T-helper 2 cell treated with Interferon-gamma antibody and Interleukin-4, amounts not matched to agents 5 μg/mL and 100 μg/mL, for 36 hours (primary cell): ENCODE measurements around the gene BID.
"Not testable (repeated sequence)": the region's sequence is repeated elsewhere in the genome, so short reads cannot be mapped to it uniquely, and the experiment has no call there.

Source experiments
- DNase-seq: peaks from one replicate; pipeline ENCODE4 v3.0.0; 2021; ENCODE audit warnings: low spot score
- H3K27ac Mint-ChIP-seq: one replicate; pipeline ENCODE4 v1.8.0; 2021; ENCODE audit warnings: mild to moderate bottlenecking, mixed read lengths
- H3K27me3 Mint-ChIP-seq: one replicate; pipeline ENCODE4 v1.8.0; 2021; ENCODE audit warnings: low read depth, mixed read lengths
- H3K36me3 Mint-ChIP-seq: one replicate; pipeline ENCODE4 v1.8.0; 2021; ENCODE audit warnings: low read depth, mixed read lengths
- H3K4me1 Mint-ChIP-seq: one replicate; pipeline ENCODE4 v1.8.0; 2021; ENCODE audit warnings: low read depth, mixed read lengths
- H3K4me3 Mint-ChIP-seq: one replicate; pipeline ENCODE4 v1.8.0; 2022; ENCODE audit warnings: mild to moderate bottlenecking, moderate library complexity, mixed read lengths
- H3K9me3 Mint-ChIP-seq: one replicate; pipeline ENCODE4 v1.8.0; 2021; ENCODE audit warnings: mixed read lengths

BID gene

DNA sequence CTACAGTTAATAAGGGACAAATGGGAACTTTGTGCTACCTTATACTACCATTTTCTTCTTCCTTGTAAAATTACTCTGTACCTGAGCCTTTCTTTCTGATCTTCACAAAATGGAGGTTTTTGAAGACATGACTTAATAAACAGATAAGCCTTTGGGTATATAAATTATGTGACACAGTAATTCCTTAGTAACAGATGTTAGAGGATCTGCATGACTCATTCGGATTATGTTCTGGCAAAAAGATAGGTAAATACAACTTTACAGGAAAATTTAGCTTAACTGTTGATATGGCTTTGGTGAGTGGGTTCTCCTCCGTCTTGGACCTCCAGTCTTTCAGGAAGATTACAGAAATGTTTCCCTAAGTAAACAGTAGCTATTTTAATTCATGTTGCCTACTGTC is 61.8 kb downstream of the BID start:
- Mint-ChIP-seq H3K27me3 (no peaks in the 10 kb centered on the region), H3K9me3 (no peaks in the 10 kb centered on the region), H3K4me1 (no peaks in the 10 kb centered on the region), H3K4me3 (no peak overlapping the region), H3K27ac (no peak overlapping the region), H3K36me3 (peaks cover 1% of the 10 kb centered on the region)
- no peak for DNase-seq

DNA sequence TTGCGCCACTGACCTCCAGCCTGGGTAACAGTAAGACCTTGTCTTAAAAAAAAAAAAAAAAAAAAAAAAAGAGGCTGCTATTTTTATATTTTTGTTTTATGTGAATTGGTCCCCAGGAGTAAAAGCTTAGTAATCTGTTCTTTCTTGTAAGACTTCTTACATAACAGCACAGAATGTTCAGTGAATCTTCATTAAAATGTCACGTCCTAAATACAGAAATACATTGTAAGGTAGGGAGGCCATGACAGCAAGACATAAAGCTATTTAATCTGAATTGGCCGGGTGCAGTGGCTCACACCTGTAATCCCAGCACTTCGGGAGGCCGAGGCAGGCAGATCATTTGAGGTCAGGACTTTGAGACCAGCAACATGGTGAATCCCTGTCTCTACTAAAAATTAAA is 64.2 kb downstream of the BID start:
- peaks cover 6% of the 10 kb centered on the region for H3K36me3 Mint-ChIP-seq
- no peak overlapping the region for H3K4me3 Mint-ChIP-seq
- no peak overlapping the region for H3K27ac Mint-ChIP-seq
- peaks cover 10% of the 10 kb centered on the region for H3K4me1 Mint-ChIP-seq
- H3K27me3 Mint-ChIP-seq: no peaks in the 10 kb centered on the region
- DNase-seq: no peak
- no peaks in the 10 kb centered on the region for H3K9me3 Mint-ChIP-seq

DNA sequence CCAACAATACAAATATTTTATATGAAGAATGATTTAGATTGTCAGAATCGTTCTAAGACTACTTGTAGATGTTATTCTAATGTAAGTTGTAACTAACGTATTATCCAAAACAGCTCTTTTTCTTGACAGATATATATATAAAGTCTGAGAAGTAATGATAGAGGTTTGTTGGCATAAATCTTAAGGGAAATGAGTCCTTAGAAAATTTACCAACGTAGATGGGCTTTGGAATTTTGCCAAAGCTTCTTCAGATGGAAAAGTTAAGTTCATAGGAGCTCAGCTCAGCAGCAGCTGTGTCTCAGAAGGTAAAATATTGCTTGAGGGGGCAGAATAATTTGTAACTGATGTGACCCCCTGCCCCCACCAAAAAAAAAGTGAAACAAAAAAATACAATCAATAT is 66.7 kb downstream of the BID start:
- Mint-ChIP-seq H3K27me3 (no peaks in the 10 kb centered on the region), H3K4me1 (peaks cover 10% of the 10 kb centered on the region), H3K36me3 (peaks cover 12% of the 10 kb centered on the region), H3K4me3 (no peak overlapping the region), H3K27ac (no peak overlapping the region), H3K9me3 (no peaks in the 10 kb centered on the region)
- DNase-seq: no peak

DNA sequence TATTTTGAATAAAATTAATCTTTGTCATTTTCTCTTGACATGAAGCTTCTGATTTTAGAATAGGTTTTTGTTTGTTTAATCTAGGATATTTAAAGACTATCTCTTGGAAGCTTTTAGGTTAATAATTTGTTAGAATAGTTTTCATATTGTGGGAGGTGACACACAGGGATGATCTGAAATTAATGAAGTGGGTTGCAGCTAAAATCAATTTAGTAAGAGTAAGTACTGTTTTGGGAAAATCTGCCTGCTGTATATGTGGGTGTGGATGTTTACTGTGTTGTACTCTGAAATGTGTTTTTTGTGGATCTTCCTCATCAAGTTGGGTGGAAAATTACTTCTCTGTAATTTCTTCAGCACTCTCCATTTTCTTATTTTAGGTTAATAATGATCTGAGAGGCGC is 67.3 kb downstream of the BID start:
- Mint-ChIP-seq H3K36me3 (peaks cover 12% of the 10 kb centered on the region), H3K27me3 (no peaks in the 10 kb centered on the region), H3K4me3 (no peak overlapping the region), H3K9me3 (no peaks in the 10 kb centered on the region), H3K4me1 (peaks cover 10% of the 10 kb centered on the region), H3K27ac (no peak overlapping the region)
- no peak for DNase-seq

DNA sequence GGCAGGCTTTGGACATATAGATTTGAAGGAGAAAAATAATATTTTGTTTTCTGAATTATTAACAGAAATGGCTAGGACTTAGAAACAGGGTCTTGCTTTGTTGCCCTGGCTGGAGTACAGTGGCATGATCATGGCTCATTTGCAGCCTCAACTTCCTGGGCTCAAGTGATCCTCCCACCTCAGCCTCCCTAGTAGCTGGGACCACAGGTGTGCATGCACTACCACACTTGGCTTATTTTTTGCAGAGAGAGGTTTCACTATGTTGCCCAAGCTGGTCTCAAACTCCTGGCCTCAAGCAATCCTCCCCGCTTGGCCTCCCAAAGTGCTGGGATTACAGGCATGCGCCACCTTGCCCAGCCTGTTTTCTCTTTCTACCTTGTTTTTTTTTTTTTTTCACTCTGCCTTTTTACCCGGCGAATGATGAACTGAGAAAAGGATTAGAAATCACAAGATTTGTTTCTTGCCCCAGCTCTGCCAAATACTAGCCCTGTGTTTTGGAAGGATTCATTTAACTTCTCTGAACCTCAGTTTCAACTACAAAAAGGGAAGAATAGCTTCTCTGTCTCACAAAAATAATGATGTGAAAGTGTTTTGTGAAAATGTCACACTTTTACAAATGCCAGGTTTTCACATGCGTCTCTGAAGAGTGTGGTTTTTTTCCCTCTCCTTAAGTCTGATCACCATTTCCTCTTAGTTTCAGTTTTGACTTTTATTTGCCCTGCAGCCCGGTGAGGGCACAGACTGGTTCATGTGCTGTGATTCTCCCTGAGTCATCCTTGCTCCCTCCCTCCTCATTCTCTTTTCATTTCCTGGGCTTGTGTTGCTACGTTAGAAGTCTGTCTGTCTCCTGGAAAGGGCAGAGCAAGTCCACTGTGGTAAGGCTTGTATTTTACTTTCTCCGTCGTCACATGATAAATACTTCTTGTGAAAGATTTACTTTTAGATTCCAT is 68.0 kb downstream of the BID start:
- no peaks in the 10 kb centered on the region for H3K27me3 Mint-ChIP-seq
- peak; percentile 58 for DNase-seq
- H3K4me3 Mint-ChIP-seq: peak overlapping the region; percentile 68
- peak overlapping the region; percentile 78 for H3K27ac Mint-ChIP-seq
- H3K4me1 Mint-ChIP-seq: peaks cover 10% of the 10 kb centered on the region
- no peaks in the 10 kb centered on the region for H3K9me3 Mint-ChIP-seq
- H3K36me3 Mint-ChIP-seq: peaks cover 12% of the 10 kb centered on the region

DNA sequence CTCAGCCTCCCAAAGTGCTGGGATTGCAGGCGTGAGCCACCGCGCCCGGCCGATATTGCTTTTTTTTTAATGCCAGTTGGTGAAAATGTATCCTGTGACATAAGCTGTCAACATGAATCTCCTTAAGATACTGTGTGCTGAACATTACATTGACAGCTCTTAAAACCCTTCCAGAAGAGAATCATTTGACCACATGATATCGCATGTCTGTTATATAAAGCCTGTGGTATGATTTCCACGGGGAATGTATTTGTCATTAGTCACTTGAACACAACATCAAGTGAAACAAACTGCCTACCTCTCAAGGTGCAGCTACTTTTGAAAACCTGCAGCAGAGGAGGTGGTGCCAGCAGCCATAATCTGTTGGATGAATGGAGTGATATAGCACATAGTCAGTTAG is 68.7 kb downstream of the BID start:
- Mint-ChIP-seq H3K27ac (no peak overlapping the region), H3K36me3 (peaks cover 12% of the 10 kb centered on the region), H3K4me1 (peaks cover 10% of the 10 kb centered on the region), H3K4me3 (no peak overlapping the region), H3K9me3 (no peaks in the 10 kb centered on the region), H3K27me3 (no peaks in the 10 kb centered on the region)
- no peak for DNase-seq

DNA sequence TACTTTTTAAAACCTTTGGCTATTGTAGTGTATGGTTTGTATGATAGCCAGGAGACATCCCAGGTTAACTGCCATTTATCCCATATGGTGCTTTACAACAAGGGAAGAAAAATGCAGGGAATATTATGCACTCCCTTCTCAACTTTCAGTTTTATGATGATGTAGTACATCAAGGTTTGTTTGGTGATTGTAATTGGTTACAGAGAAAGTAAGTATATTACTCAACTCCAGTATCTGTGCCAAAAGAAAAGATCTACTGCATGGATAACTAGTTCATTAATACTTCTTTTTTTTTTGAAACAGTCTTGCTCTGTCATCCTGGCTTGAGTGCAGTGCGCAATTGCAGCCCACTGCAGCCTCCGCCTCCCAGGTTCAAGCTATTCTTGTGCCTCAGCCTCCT is 70.5 kb downstream of the BID start:
- Mint-ChIP-seq H3K4me3 (no peak overlapping the region), H3K9me3 (no peaks in the 10 kb centered on the region), H3K4me1 (peaks cover 13% of the 10 kb centered on the region), H3K27ac (no peak overlapping the region), H3K36me3 (peaks cover 12% of the 10 kb centered on the region), H3K27me3 (no peaks in the 10 kb centered on the region)
- DNase-seq: no peak

DNA sequence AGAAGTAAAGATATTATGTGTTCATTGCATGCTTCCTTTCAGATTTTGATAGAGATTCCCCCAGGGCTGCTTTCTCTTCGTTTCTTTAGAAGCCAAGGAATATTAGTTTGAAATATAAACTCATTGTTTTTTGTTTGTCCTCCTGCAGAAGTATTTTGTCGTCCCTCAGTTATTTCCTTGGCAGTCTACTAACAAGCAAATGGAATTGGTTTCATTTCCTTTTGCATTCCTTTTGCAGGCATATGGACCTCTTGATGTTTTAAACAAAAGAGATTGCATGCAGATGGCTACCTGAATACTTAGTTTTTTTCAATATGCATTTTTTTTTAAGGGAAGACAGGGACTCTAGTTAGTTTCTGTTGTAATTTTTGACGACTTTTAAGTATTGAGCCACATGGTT is 73.5 kb downstream of the BID start:
- H3K4me3 Mint-ChIP-seq: no peak overlapping the region
- no peak for DNase-seq
- no peak overlapping the region for H3K27ac Mint-ChIP-seq
- no peaks in the 10 kb centered on the region for H3K27me3 Mint-ChIP-seq
- no peaks in the 10 kb centered on the region for H3K9me3 Mint-ChIP-seq
- H3K36me3 Mint-ChIP-seq: peaks cover 9% of the 10 kb centered on the region
- H3K4me1 Mint-ChIP-seq: peaks cover 8% of the 10 kb centered on the region

DNA sequence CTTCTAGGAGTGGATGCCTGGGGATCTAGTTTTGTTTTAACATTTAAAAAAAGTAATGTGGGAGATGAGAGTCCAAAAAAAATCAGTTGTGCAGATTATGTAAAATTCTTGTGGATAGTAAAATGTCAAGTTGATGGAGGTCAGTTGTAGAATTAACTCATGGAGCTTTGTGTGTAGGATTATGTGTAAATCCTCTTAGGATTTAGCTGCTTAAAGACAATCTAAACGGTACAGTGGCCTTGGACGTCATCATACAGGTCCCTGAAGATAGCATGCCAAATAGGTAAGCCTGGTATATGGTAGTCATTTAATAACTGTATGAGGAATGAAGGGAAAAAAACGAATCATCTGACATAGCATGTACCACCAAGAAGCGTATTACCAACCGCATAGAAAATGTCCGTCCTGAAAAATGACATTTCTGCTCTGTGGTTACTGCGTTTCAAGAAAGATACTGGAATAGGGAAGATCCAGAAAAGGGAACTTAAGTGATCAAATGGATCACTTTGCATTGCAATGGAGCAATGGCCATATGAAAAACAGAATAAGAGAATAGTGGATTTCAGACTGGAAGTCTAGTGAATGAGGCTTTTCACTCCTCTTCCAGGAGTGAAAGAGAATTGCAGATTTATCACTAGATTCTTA is 74.5 kb downstream of the BID start:
- Mint-ChIP-seq H3K36me3 (peaks cover 9% of the 10 kb centered on the region), H3K27me3 (no peaks in the 10 kb centered on the region), H3K4me3 (no peak overlapping the region), H3K27ac (no peak overlapping the region), H3K9me3 (no peaks in the 10 kb centered on the region), H3K4me1 (peaks cover 10% of the 10 kb centered on the region)
- no peak for DNase-seq

DNA sequence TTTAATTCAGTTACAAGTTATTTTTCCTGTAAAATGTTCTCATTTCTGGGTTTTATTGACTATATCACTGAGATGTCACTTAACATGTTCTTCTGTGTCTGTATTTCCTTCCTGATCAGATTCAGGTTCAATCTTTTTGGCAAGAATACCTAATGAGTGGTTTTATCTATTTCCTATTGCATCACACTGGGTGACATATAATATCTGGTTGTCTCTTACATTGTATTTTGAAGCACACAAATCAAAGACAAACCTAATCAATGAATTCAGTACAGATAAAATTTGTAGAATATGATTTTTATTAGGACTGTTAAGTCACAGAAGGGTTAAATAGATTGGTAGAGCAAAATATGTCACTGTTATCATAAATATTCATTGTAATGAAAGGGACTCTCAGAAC is 75.3 kb downstream of the BID start:
- H3K27me3 Mint-ChIP-seq: no peaks in the 10 kb centered on the region
- H3K4me3 Mint-ChIP-seq: no peak overlapping the region
- H3K36me3 Mint-ChIP-seq: peaks cover 6% of the 10 kb centered on the region
- H3K27ac Mint-ChIP-seq: no peak overlapping the region
- no peak for DNase-seq
- peaks cover 12% of the 10 kb centered on the region for H3K4me1 Mint-ChIP-seq
- no peaks in the 10 kb centered on the region for H3K9me3 Mint-ChIP-seq

DNA sequence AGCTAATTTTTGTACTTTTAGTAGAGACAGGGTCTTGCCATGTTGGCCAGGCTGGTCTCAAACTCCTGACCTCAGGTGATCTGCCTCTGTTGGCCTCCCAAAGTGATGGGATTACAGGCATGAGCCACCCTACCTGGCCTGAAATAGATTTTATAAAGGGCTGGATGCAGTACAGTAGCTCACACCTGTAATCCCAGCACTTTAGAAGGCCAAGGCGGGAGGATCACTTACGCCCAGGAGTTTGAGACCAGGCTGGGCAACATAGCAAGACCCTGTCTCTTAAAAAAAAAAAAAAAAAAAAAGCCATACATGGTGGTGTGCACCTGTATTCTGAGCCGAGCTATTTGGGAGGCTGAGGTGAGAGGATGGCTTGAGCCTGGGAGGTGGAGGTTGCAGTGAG is 76.0 kb downstream of the BID start:
- peaks cover 12% of the 10 kb centered on the region for H3K4me1 Mint-ChIP-seq
- not testable (repeated sequence) for H3K9me3 Mint-ChIP-seq, DNase-seq, H3K27me3 Mint-ChIP-seq, H3K36me3 Mint-ChIP-seq, H3K27ac Mint-ChIP-seq, H3K4me3 Mint-ChIP-seq

DNA sequence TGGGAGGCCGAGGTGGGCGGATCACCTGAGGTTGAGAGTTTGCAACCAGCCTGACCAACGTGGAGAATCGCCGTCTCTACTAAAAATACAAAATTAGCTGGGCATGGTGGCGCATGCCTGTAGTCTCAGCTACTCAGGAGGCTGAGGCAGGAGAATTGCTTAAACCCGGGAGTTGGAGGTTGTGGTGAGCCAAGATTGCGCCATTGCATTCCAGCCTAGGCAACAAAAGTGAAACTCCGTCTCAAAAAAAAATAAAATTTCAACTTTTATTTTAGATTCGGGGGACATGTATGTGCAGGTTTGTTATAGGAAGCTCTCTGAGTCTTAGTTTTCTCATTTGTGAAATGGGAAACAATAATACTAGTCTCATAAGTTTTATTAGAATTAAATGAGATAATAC is 77.1 kb downstream of the BID start:
- H3K9me3 Mint-ChIP-seq, H3K4me3 Mint-ChIP-seq, H3K36me3 Mint-ChIP-seq, H3K27ac Mint-ChIP-seq, H3K27me3 Mint-ChIP-seq, DNase-seq: not testable (repeated sequence)
- H3K4me1 Mint-ChIP-seq: peaks cover 12% of the 10 kb centered on the region

DNA sequence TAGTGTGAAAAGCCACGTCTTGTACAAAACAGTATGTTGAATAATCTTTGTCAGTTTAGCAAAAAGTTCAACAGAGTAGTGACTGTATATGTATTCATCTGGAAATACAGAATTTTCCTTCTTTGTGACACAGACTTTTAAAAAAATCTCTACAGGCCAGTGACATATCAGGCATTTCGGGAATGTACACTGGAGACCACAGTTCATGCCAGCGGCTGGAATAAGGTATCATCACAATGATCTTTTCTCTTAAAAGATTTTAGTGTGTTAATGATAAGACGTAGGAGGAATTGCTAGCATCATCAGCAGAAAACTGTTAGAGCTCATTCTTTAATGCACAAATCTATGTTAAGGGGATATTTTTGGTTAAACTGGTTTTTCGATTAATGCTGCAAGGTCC is 78.3 kb downstream of the BID start:
- H3K9me3 Mint-ChIP-seq: no peaks in the 10 kb centered on the region
- no peak overlapping the region for H3K4me3 Mint-ChIP-seq
- peaks cover 6% of the 10 kb centered on the region for H3K36me3 Mint-ChIP-seq
- H3K4me1 Mint-ChIP-seq: peaks cover 12% of the 10 kb centered on the region
- no peak overlapping the region for H3K27ac Mint-ChIP-seq
- DNase-seq: no peak
- no peaks in the 10 kb centered on the region for H3K27me3 Mint-ChIP-seq

DNA sequence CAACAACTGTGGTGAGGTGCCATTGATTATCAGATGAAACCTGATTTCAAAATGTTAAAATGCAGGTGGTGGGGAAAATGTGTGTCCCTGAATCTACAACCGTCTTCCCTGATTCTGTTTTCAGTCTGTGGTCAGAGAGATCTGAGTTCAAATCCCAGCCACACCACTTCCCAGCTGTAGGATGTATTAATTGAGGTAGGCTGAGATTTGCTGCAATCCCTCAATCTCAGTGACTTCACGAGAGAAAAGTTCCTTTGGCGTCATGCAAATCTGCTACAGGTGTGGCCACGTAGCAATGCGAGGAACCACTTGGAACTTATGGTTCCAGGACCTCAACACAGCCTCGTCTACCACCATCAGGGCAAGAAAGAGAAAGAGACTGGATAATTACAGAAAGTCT is 79.5 kb downstream of the BID start:
- DNase-seq: no peak
- H3K9me3 Mint-ChIP-seq: no peaks in the 10 kb centered on the region
- H3K27ac Mint-ChIP-seq: no peak overlapping the region
- peaks cover 6% of the 10 kb centered on the region for H3K36me3 Mint-ChIP-seq
- H3K4me1 Mint-ChIP-seq: peaks cover 12% of the 10 kb centered on the region
- H3K27me3 Mint-ChIP-seq: no peaks in the 10 kb centered on the region
- no peak overlapping the region for H3K4me3 Mint-ChIP-seq
